ENCODE data around the gene LGALS14.
"Not testable (repeated sequence)": the region's sequence is repeated elsewhere in the genome, so short reads cannot be mapped to it uniquely, and the experiment has no call there.

Gene LGALS14

GRCh38 chr19:39696387-39696786 lies 7.9 kb upstream of the LGALS14 start:
- DNase-seq (ENCODE audit: low read depth), result no peak

- no peak for DNase-seq (ENCODE audit: low read depth)
Measured at GRCh38 chr19:39698535-39698934, 5.7 kb upstream of the LGALS14 start.

GRCh38 chr19:39701291-39701690 lies 3.0 kb upstream of the LGALS14 start:
- no peak for DNase-seq (ENCODE audit: low read depth)

GRCh38 chr19:39705578-39706188 lies 1.4 kb downstream of the LGALS14 start:
- no peak for DNase-seq (ENCODE audit: low read depth)

- DNase-seq (ENCODE audit: low read depth), result no peak
Measured at GRCh38 chr19:39708594-39708993, 4.3 kb downstream of the LGALS14 start.

GRCh38 chr19:39709026-39709872 lies 5.0 kb downstream of the LGALS14 start:
- no peak for DNase-seq (ENCODE audit: low read depth)

GRCh38 chr19:39710333-39710890 lies 6.1 kb downstream of the LGALS14 start:
- DNase-seq (ENCODE audit: low read depth), result no peak

GRCh38 chr19:39720144-39720543 lies 15.9 kb downstream of the LGALS14 start:
- not testable (repeated sequence) for DNase-seq (ENCODE audit: low read depth)

- DNase-seq (ENCODE audit: low read depth), result no peak
Measured at GRCh38 chr19:39725995-39726394, 21.7 kb downstream of the LGALS14 start.

- no peak for DNase-seq (ENCODE audit: low read depth)
Measured at GRCh38 chr19:39727070-39727800, 23.0 kb downstream of the LGALS14 start.

- no peak for DNase-seq (ENCODE audit: low read depth)
Measured at GRCh38 chr19:39728040-39728439, 23.8 kb downstream of the LGALS14 start.

- DNase-seq (ENCODE audit: low read depth), result no peak
Measured at GRCh38 chr19:39729594-39729993, 25.3 kb downstream of the LGALS14 start.

GRCh38 chr19:39731685-39732084 lies 27.4 kb downstream of the LGALS14 start:
- no peak for DNase-seq (ENCODE audit: low read depth)

- no peak for DNase-seq (ENCODE audit: low read depth)
Measured at GRCh38 chr19:39733841-39734240, 29.6 kb downstream of the LGALS14 start.

GRCh38 chr19:39735688-39736087 lies 31.4 kb downstream of the LGALS14 start:
- DNase-seq (ENCODE audit: low read depth), result no peak

GRCh38 chr19:39736088-39736487 lies 31.8 kb downstream of the LGALS14 start:
- no peak for DNase-seq (ENCODE audit: low read depth)

- DNase-seq (ENCODE audit: low read depth), result no peak
Measured at GRCh38 chr19:39737351-39737750, 33.1 kb downstream of the LGALS14 start.

GRCh38 chr19:39737891-39738290 lies 33.6 kb downstream of the LGALS14 start, which contains the start of gene CLC:
CLC (minus strand) TSS chr19:39738029; CDS start chr19:39737952, 77 bp downstream.
- no peak for DNase-seq (ENCODE audit: low read depth)

GRCh38 chr19:39738814-39739213 lies 34.5 kb downstream of the LGALS14 start:
- DNase-seq (ENCODE audit: low read depth), result no peak

GRCh38 chr19:39740395-39740794 lies 36.1 kb downstream of the LGALS14 start:
- no peak for DNase-seq (ENCODE audit: low read depth)

- no peak for DNase-seq (ENCODE audit: low read depth)
Measured at GRCh38 chr19:39745643-39746042, 41.4 kb downstream of the LGALS14 start.

- no peak for DNase-seq (ENCODE audit: low read depth)
Measured at GRCh38 chr19:39746836-39747529, 42.7 kb downstream of the LGALS14 start.
